Natural killer cell (primary cell): ENCODE results near the gene LATS1. TPM values are rescaled to one million over a fixed set of nuclear protein-coding genes. Genes with fewer than 3 reads are reported as not detected.

ENCODE experiments used
- ATAC-seq, 3 donors: fragments of 150-1000 bp in 2 of 3; fragments of 200-7000 bp in 1 of 3; cut with Tn5 transposase; 1 replicate in 1 of 3; 2 replicates in 2 of 3; pipeline ENCODE4 v1.10.0; 2021; ENCODE audit warnings: mild to moderate bottlenecking in 2 of 3, moderate library complexity in 2 of 3
- DNase-seq, 2 donors: peaks; one replicate each; pipeline versions ENCODE4 v3.0.0 to v3.0.0-alpha.2; 2013 to 2021; ENCODE audit warnings: mixed read lengths in 1 of 2
- H3K27ac ChIP-seq: one replicate; pipeline ENCODE4 v1.5.1; 2013; ENCODE audit warnings: mild to moderate bottlenecking, low read length
- H3K27me3 ChIP-seq: one replicate; pipeline ENCODE4 v1.6.1; 2013; ENCODE audit warnings: low read length; ENCODE audit not compliant: control insufficient read depth, insufficient read depth
- H3K36me3 ChIP-seq: one replicate; pipeline ENCODE4 v1.6.1; 2013; ENCODE audit warnings: low read length; ENCODE audit not compliant: control insufficient read depth, insufficient read depth
- H3K4me1 ChIP-seq: one replicate; pipeline ENCODE4 v1.6.1; 2013; ENCODE audit warnings: low read length; ENCODE audit not compliant: control insufficient read depth, insufficient read depth
- H3K4me3 ChIP-seq: one replicate; pipeline ENCODE4 v1.5.1; 2013; ENCODE audit warnings: low read length
- H3K9me3 ChIP-seq: one replicate; pipeline ENCODE4 v1.6.1; 2013; ENCODE audit warnings: low read length; ENCODE audit not compliant: control insufficient read depth, insufficient read depth
- H3K27ac Mint-ChIP-seq, 2 donors: one replicate each; pipeline ENCODE4 v1.8.0; 2022; ENCODE audit warnings: mild to moderate bottlenecking in 2 of 2, mixed read lengths in 2 of 2, moderate library complexity in 1 of 2
- H3K27me3 Mint-ChIP-seq, 2 donors: one replicate each; pipeline ENCODE4 v1.8.0; 2022; ENCODE audit warnings: low read depth in 2 of 2, mixed read lengths in 2 of 2
- H3K36me3 Mint-ChIP-seq: one replicate; pipeline ENCODE4 v1.8.0; 2022; ENCODE audit warnings: mixed read lengths
- H3K4me1 Mint-ChIP-seq, 2 donors: one replicate each; pipeline ENCODE4 v1.8.0; 2022; ENCODE audit warnings: mixed read lengths in 2 of 2
- H3K4me3 Mint-ChIP-seq: one replicate; pipeline ENCODE4 v1.8.0; 2022; ENCODE audit warnings: mild to moderate bottlenecking, moderate library complexity, mixed read lengths
- H3K9me3 Mint-ChIP-seq, 2 donors: one replicate each; pipeline ENCODE4 v1.8.0; 2022; ENCODE audit warnings: mixed read lengths in 2 of 2
- CTCF ChIP-seq: fragments of 200-600 bp; IDR thresholded peaks from one replicate; pipeline ENCODE4 v1.8.0; 2022; ENCODE audit warnings: antibody characterized with exemption
- whole genome bisulfite sequencing: methylation state at CpG from one replicate; pipeline ENCODE4 v1.1.7; 2013; ENCODE audit warnings: missing lambda C conversion rate; ENCODE audit not compliant: insufficient coverage; 5-methylcytosine and 5-hydroxymethylcytosine counted together
- intact Hi-C: fragments of 100-400 bp; cut with micrococcal nuclease; formaldehyde crosslinking; loops from one replicate; pipeline ENCODE4 v1.14.2; 2022
- total RNA-seq, 4 donors: library from RNA; stranded (reverse); fragments of 120-200 nt in 1 of 4; gene quantifications; one replicate each; pipeline versions ENCODE4 v1.2.3 to v1.2.4, GENCODE V29; 2013 to 2022

Gene LATS1
- total RNA-seq, 3 donors from 2014 or later (not counting 1 experiment from before 2014, with no cell fraction given) = 37.9 to 52.5 (median 49.4) TPM

- Mint-ChIP-seq H3K27me3 (no peaks in the 10 kb centered on the region), H3K36me3 (peaks cover 9% of the 10 kb centered on the region), H3K9me3 (no peaks in the 10 kb centered on the region), H3K27ac (no peak overlapping the region), H3K4me1 (no peaks in the 10 kb centered on the region), H3K4me3 (no peak overlapping the region)
- no peaks in the 10 kb centered on the region for H3K4me1 ChIP-seq
- H3K27me3 ChIP-seq = no peaks in the 10 kb centered on the region
- no peaks in the 10 kb centered on the region for H3K9me3 ChIP-seq
- H3K27ac ChIP-seq = no peak overlapping the region
- no peak for TF ChIP-seq CTCF
- WGBS = 100% methylated on average over 2 of the region's 4 CpGs
- intact Hi-C loops = no loop called here
- no peak overlapping the region for H3K4me3 ChIP-seq
- ATAC-seq (no peak), DNase-seq (no peak)
- H3K36me3 ChIP-seq = peaks cover 43% of the 10 kb centered on the region
These were observed 57.9 kb downstream of the LATS1 start for GRCh38 chr6:149660028-149660427.

GRCh38 chr6:149657441-149657840, 60.5 kb downstream of the LATS1 start:
- no peak for ATAC-seq
- TF ChIP-seq CTCF = no peak
- no peaks in the 10 kb centered on the region for H3K4me1 Mint-ChIP-seq
- intact Hi-C loops = no loop called here
- H3K36me3 Mint-ChIP-seq = peaks cover 9% of the 10 kb centered on the region
- H3K27me3 ChIP-seq = no peaks in the 10 kb centered on the region
- H3K4me3 Mint-ChIP-seq = no peak overlapping the region
- 100% methylated on average over 5 of the region's 5 CpGs for WGBS
- no peaks in the 10 kb centered on the region for H3K4me1 ChIP-seq
- H3K9me3 Mint-ChIP-seq = no peaks in the 10 kb centered on the region
- peaks cover 28% of the 10 kb centered on the region for H3K36me3 ChIP-seq
- no peak for DNase-seq
- no peak overlapping the region for H3K27ac Mint-ChIP-seq
- H3K4me3 ChIP-seq = no peak overlapping the region
- H3K9me3 ChIP-seq = no peaks in the 10 kb centered on the region
- H3K27ac ChIP-seq = no peak overlapping the region
- H3K27me3 Mint-ChIP-seq = no peaks in the 10 kb centered on the region

GRCh38 chr6:149651056-149651455, 66.8 kb downstream of the LATS1 start:
- no peak for TF ChIP-seq CTCF
- Histone ChIP-seq H3K27me3 (no peaks in the 10 kb centered on the region), H3K36me3 (no peaks in the 10 kb centered on the region), H3K27ac (no peak overlapping the region), H3K4me3 (no peak overlapping the region), H3K9me3 (no peaks in the 10 kb centered on the region), H3K4me1 (peaks cover 13% of the 10 kb centered on the region)
- Mint-ChIP-seq H3K4me3 (no peak overlapping the region), H3K27ac (no peak overlapping the region), H3K4me1 (peaks cover 19 to 22% of the 10 kb centered on the region in 2 donors), H3K36me3 (no peaks in the 10 kb centered on the region), H3K9me3 (no peaks in the 10 kb centered on the region), H3K27me3 (no peaks in the 10 kb centered on the region)
- no peak for ATAC-seq
- no peak for DNase-seq
- intact Hi-C loops = no loop called here
